ENCODE measurements around the gene SNED1.

SNED1 gene

GRCh38 chr2:241011751-241012510 lies 13.5 kb downstream of the SNED1 start:
- no peak for DNase-seq
- in situ Hi-C loops (cut with MboI; ENCODE audit: low pct_unique_long_range_greater_than_20kb, low sequenced_read_pairs): no loop called here

- DNase-seq: no peak
- in situ Hi-C loops (cut with MboI; ENCODE audit: low pct_unique_long_range_greater_than_20kb, low sequenced_read_pairs): no loop called here
Measured at GRCh38 chr2:241014224-241014623, 15.8 kb downstream of the SNED1 start.

GRCh38 chr2:241014764-241015163 lies 16.3 kb downstream of the SNED1 start:
- in situ Hi-C loops (cut with MboI; ENCODE audit: low pct_unique_long_range_greater_than_20kb, low sequenced_read_pairs): no loop called here
- DNase-seq: no peak

DNA sequence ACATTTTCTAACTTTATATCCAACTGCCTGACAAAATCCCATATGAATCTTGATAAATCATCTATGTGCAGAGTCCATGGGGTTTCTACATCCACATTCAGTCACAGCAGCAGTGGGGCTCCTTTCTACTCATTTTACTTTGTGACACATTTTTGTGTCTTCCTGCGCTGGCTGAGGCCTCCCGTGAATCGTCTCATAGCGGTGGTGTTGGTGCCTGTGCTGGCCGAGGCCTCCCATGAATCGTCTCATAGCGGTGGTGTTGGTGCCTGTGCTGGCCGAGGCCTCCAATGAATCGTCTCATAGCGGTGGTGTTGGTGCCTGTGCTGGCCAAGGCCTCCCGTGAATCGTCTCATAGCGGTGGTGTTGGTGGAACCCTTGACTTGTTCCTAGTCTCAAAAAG lies 17.0 kb downstream of the SNED1 start:
- no peak for DNase-seq
- in situ Hi-C loops (cut with MboI; ENCODE audit: low pct_unique_long_range_greater_than_20kb, low sequenced_read_pairs): no loop called here

DNA sequence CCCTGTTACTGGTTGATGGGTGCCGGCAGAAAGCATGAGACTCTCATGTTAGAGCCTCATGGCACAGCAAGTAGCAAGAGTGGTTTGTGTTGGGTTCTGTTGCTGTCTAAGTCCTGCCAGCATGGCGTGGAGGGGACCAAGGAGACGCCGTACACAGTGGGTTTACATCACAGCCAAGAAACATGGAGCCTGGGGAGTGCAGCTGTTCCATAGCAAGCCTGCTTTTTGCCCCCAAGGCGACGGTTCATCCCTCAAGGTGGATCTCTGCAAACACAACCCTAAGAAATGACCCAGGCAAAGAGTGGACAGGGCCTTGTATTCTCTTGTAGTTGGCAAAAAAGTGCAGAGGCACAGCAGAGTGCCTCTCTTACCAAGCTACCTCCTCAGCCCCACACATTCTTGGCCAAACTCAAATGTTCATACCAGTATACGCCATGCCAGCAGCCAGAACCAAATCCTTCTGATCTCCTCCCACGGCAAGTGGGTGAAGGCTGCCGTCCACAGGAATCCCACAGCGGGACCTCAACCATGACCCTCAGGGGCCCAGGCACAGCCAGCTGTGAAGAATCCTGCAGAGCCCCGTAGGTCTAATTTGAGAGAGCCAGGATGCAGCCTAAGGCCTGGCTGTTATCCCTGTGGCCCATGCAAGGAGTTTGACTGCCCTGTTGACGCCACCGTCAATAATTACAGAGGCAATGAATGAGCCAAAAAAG lies 19.0 kb downstream of the SNED1 start:
- in situ Hi-C loops (cut with MboI; ENCODE audit: low pct_unique_long_range_greater_than_20kb, low sequenced_read_pairs): no loop called here
- DNase-seq: no peak

DNA sequence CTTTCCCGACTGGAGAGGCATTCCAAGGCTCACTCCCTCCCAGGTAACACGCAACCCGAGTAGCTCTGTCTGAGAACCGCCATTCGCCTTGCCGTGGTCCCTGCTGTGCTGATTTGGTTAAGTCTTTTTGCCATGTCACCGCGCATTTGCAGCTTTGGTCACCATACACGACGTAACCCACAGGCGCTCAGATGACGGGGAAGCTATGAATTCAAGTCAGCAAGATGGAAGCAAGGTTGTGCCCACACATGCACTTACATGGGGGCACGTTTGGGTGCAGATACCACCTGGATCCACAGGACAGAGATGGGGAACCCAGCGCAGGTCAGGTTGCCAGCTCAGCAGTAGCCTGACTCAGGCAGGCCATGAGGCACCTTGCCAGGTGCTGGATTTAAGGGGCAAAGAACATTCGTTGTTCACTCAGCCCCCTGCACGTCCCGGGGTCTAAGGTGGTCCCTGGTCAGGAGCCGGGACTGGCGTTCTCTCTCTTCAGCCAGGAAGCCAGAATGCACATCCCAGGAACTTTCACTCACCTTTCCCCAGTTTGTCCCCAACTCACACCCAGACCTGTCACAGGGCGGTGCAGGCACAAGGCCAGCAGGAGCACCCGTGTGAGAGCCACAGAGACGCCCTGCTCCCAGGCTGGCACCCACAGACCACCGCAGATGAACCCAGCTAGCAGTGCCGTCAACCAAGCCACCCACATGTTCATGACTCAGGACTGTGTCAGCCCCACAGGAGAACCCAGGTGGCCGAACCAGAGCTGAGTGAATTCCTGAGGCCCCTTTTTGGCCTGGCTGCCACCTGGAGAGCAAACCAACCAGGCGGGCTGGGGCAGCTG lies 19.9 kb downstream of the SNED1 start:
- in situ Hi-C loops (cut with MboI; ENCODE audit: low pct_unique_long_range_greater_than_20kb, low sequenced_read_pairs): no loop called here
- DNase-seq: no peak

- in situ Hi-C loops (cut with MboI; ENCODE audit: low pct_unique_long_range_greater_than_20kb, low sequenced_read_pairs): no loop called here
- DNase-seq: no peak
Measured at GRCh38 chr2:241019441-241020139, 21.2 kb downstream of the SNED1 start.

- in situ Hi-C loops (cut with MboI; ENCODE audit: low pct_unique_long_range_greater_than_20kb, low sequenced_read_pairs): no loop called here
- no peak for DNase-seq
Measured at GRCh38 chr2:241020201-241020600, 21.8 kb downstream of the SNED1 start.

DNA sequence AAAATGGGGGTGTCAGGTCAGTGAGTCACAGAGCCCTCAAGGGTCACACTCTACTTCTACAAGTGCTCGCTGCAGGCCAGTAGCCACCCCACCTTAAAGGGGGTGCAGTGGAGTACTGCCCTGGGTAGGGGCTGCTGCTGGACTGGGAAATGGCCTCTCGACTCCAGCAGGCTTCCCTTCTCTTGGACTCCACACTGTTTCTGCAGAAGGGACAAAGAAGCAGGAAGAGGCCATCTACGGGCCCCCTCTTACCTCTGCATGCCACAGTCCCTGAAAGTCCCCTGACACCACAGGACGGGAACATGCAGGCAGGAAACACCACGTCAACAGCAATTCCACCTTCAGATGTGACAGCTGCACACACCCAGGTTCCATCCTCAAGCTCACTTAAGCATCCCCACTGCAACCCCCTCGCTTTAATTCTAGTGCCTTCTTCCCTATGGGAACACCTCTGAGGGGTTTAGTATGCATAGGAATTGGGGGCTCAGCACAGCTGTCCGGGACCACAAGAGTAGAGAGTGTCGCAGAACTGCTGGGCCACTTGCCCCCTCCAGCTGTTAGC lies 22.3 kb downstream of the SNED1 start:
- in situ Hi-C loops (cut with MboI; ENCODE audit: low pct_unique_long_range_greater_than_20kb, low sequenced_read_pairs): no loop called here
- DNase-seq: no peak

GRCh38 chr2:241025639-241026038 lies 27.2 kb downstream of the SNED1 start:
- in situ Hi-C loops (cut with MboI; ENCODE audit: low pct_unique_long_range_greater_than_20kb, low sequenced_read_pairs): no loop called here
- no peak for DNase-seq

DNA sequence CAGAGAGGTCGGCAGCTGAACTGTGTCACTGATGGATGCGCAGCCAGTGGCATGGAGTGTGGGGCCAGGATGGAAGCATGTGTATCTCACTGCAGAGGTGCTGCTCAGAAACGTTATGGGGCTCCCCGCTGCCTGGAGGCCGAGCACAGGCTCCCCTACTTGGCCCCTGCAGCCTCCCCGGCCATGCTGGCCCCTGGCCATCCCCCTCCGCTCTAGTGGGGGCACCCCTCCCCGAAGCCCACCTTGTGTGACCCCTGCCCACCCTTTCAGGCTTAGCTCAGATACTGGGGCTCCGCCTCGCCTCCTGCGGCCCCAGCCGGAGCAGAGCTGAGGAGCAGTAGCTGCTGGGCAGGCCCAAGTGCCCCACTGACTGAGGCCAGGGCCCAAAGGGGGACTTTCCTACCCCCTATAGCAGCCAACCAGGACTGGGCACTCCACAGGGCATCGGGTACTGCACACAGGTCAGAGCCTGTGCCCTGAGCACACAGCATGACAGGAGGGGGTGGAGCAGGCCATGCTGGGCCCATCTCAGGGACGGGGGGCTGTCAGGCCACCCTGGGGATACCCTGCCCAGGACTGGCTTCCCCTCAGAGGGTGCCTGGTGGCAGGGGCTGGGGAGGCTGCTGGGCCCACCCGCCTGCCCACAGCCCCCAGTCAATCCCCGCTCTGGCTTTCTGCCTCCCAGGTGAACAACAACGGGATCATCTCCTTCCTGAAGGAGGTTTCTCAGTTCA lies 31.3 kb downstream of the SNED1 start:
- DNase-seq: no peak
- in situ Hi-C loops (cut with MboI; ENCODE audit: low pct_unique_long_range_greater_than_20kb, low sequenced_read_pairs): no loop called here

- in situ Hi-C loops (cut with MboI; ENCODE audit: low pct_unique_long_range_greater_than_20kb, low sequenced_read_pairs): no loop called here
- DNase-seq: no peak
Measured at GRCh38 chr2:241030333-241030680, 31.9 kb downstream of the SNED1 start.

- no peak for DNase-seq
- in situ Hi-C loops (cut with MboI; ENCODE audit: low pct_unique_long_range_greater_than_20kb, low sequenced_read_pairs): no loop called here
Measured at GRCh38 chr2:241030883-241031282, 32.5 kb downstream of the SNED1 start.

- in situ Hi-C loops (cut with MboI; ENCODE audit: low pct_unique_long_range_greater_than_20kb, low sequenced_read_pairs): no loop called here
- DNase-seq: no peak
Measured at GRCh38 chr2:241031436-241032165, 33.2 kb downstream of the SNED1 start.

DNA sequence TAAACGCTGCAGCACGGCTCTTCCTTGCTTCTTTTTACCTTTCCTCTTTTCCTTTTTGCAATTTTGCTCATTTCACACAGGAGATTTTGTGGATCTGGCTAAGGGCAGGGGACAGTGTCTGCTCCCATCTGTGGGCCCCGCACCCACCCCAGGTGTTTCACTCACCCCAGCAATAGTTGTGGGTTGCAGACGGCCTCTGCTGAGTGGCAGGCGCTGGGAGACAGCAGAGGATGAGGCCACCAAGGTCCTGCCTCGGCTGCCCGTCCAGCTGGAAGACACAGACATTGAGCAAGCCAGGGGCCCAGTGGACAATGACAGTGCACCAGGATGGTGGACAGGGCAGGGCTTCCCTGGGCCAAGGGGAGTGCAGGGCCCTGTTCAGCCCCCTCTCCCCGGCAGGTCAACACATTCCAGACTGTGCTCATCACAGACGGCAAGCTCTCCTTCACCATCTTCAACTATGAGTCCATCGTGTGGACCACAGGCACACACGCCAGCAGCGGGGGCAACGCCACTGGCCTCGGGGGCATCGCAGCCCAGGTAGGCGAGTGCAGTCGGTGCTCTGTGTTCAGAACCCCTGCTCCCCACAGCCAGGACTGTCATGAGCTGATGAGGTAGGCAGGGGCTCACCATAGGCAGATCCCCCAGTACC lies 35.0 kb downstream of the SNED1 start:
- no peak for DNase-seq
- in situ Hi-C loops (cut with MboI; ENCODE audit: low pct_unique_long_range_greater_than_20kb, low sequenced_read_pairs): no loop called here

DNA sequence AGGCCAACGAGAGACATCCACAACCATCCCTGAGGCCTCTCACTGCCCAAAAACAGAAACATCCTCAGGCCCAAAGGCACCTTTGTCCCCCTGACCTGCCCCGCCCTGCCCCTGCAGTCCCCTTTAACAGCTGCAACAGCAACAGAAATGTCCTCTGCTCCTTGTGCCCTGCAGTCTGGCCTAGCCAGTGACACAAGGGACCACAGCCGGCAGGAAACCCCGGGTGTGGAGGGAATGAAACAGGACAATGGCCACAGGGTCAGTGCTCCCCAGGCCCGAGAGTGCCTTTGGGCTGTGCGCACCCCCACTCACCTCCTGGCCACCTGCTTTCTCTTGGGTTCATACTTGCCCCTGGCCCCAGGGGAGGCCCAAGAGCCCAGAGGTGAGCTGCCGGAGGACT lies 35.6 kb downstream of the SNED1 start:
- DNase-seq: no peak
- in situ Hi-C loops (cut with MboI; ENCODE audit: low pct_unique_long_range_greater_than_20kb, low sequenced_read_pairs): no loop called here

- in situ Hi-C loops (cut with MboI; ENCODE audit: low pct_unique_long_range_greater_than_20kb, low sequenced_read_pairs): no loop called here
- DNase-seq: no peak
Measured at GRCh38 chr2:241034490-241035141, 36.2 kb downstream of the SNED1 start.

Data from KBM-7 (cell line).